ENCODE results near the gene DDX1.
"Not testable (repeated sequence)": the region's sequence is repeated elsewhere in the genome, so short reads cannot be mapped to it uniquely, and the experiment has no call there.

The DDX1 gene

GRCh38 chr2:15619076-15619475, 27.4 kb downstream of the DDX1 start:
- CTCF ChIA-PET, result no interaction called here
- no peak for DNase-seq (ENCODE audit: extremely low spot score)
- POLR2A ChIA-PET, result no interaction called here
- TF ChIP-seq PKNOX1 (IDR thresholded peaks at IDR 0.05), result no peak
- TF ChIP-seq NFRKB (IDR thresholded peaks at IDR 0.05), result no peak
- TF ChIP-seq HDGF (IDR thresholded peaks at IDR 0.05; ENCODE audit: borderline replicate concordance), result no peak
- no peak for TF ChIP-seq SUZ12 (IDR thresholded peaks at IDR 0.05)
- TF ChIP-seq CTBP1 (IDR thresholded peaks at IDR 0.05; ENCODE audit: borderline replicate concordance), result no peak
- TF ChIP-seq TARDBP (IDR thresholded peaks at IDR 0.05), result no peak
- TF ChIP-seq LEF1 (IDR thresholded peaks at IDR 0.05; ENCODE audit: borderline replicate concordance), result no peak
- no peak for TF ChIP-seq ARNT (IDR thresholded peaks at IDR 0.05)
- no peak for TF ChIP-seq ZNF384 (IDR thresholded peaks at IDR 0.05)
- TF ChIP-seq ELF4 (IDR thresholded peaks at IDR 0.05), result no peak
- no peak for TF ChIP-seq BHLHE40 (IDR thresholded peaks at IDR 0.05; ENCODE audit: borderline replicate concordance)
- no peak for TF ChIP-seq FOXA1 (IDR thresholded peaks at IDR 0.05)
- TF ChIP-seq FOXM1 (IDR thresholded peaks at IDR 0.05; ENCODE audit: borderline replicate concordance), result no peak

GRCh38 chr2:15619510-15619909, 27.8 kb downstream of the DDX1 start:
- DNase-seq (ENCODE audit: extremely low spot score), result no peak
- TF ChIP-seq FOXK2 (IDR thresholded peaks at IDR 0.05) (no peak), HDGF (IDR thresholded peaks at IDR 0.05; ENCODE audit: borderline replicate concordance) (no peak), ELF4 (IDR thresholded peaks at IDR 0.05) (no peak), SP1 (IDR thresholded peaks at IDR 0.05) (no peak), ARNT (IDR thresholded peaks at IDR 0.05) (no peak), SUZ12 (IDR thresholded peaks at IDR 0.05) (no peak), PKNOX1 (IDR thresholded peaks at IDR 0.05) (no peak), BHLHE40 (IDR thresholded peaks at IDR 0.05; ENCODE audit: borderline replicate concordance) (no peak), LEF1 (IDR thresholded peaks at IDR 0.05; ENCODE audit: borderline replicate concordance) (no peak), NFRKB (IDR thresholded peaks at IDR 0.05) (no peak)
- ChIA-PET POLR2A (no interaction called here), CTCF (no interaction called here)

GRCh38 chr2:15619938-15620337, 28.3 kb downstream of the DDX1 start:
- DNase-seq (ENCODE audit: extremely low spot score), result no peak
- TF ChIP-seq FOXK2 (IDR thresholded peaks at IDR 0.05), result no peak
- no peak for TF ChIP-seq CTBP1 (IDR thresholded peaks at IDR 0.05; ENCODE audit: borderline replicate concordance)
- TF ChIP-seq NFRKB (IDR thresholded peaks at IDR 0.05), result no peak
- no peak for TF ChIP-seq L3MBTL2 (conservative IDR thresholded peaks at IDR 0.05)
- no peak for TF ChIP-seq ARNT (IDR thresholded peaks at IDR 0.05)
- TF ChIP-seq PKNOX1 (IDR thresholded peaks at IDR 0.05), result no peak
- no peak for TF ChIP-seq TARDBP (IDR thresholded peaks at IDR 0.05)
- no peak for TF ChIP-seq SP1 (IDR thresholded peaks at IDR 0.05)
- TF ChIP-seq ZNF384 (IDR thresholded peaks at IDR 0.05), result no peak
- TF ChIP-seq FOXM1 (IDR thresholded peaks at IDR 0.05; ENCODE audit: borderline replicate concordance), result no peak
- no peak for TF ChIP-seq LEF1 (IDR thresholded peaks at IDR 0.05; ENCODE audit: borderline replicate concordance)
- TF ChIP-seq BHLHE40 (IDR thresholded peaks at IDR 0.05; ENCODE audit: borderline replicate concordance), result no peak
- TF ChIP-seq ELF4 (IDR thresholded peaks at IDR 0.05), result no peak
- TF ChIP-seq FOXA1 (IDR thresholded peaks at IDR 0.05), result no peak
- CTCF ChIA-PET, result no interaction called here
- POLR2A ChIA-PET, result no interaction called here

- POLR2A ChIA-PET, result no interaction called here
- DNase-seq (ENCODE audit: extremely low spot score), result no peak
- no peak for TF ChIP-seq ARNT (IDR thresholded peaks at IDR 0.05)
- no peak for TF ChIP-seq HDGF (IDR thresholded peaks at IDR 0.05; ENCODE audit: borderline replicate concordance)
- no peak for TF ChIP-seq FOXK2 (IDR thresholded peaks at IDR 0.05)
- TF ChIP-seq ZNF384 (IDR thresholded peaks at IDR 0.05), result no peak
- TF ChIP-seq TARDBP (IDR thresholded peaks at IDR 0.05), result no peak
- TF ChIP-seq NFRKB (IDR thresholded peaks at IDR 0.05), result no peak
- TF ChIP-seq L3MBTL2 (conservative IDR thresholded peaks at IDR 0.05), result no peak
- no peak for TF ChIP-seq PKNOX1 (IDR thresholded peaks at IDR 0.05)
- no peak for TF ChIP-seq LEF1 (IDR thresholded peaks at IDR 0.05; ENCODE audit: borderline replicate concordance)
- TF ChIP-seq BHLHE40 (IDR thresholded peaks at IDR 0.05; ENCODE audit: borderline replicate concordance), result no peak
- no peak for TF ChIP-seq ELF4 (IDR thresholded peaks at IDR 0.05)
- no peak for TF ChIP-seq SP1 (IDR thresholded peaks at IDR 0.05)
- CTCF ChIA-PET, result no interaction called here
These were observed 28.7 kb downstream of the DDX1 start for GRCh38 chr2:15620340-15620739.

- ChIA-PET POLR2A (no interaction called here), CTCF (no interaction called here)
- TF ChIP-seq FOXA1 (IDR thresholded peaks at IDR 0.05), result no peak
- TF ChIP-seq ARNT (IDR thresholded peaks at IDR 0.05), result no peak
- no peak for TF ChIP-seq HDGF (IDR thresholded peaks at IDR 0.05; ENCODE audit: borderline replicate concordance)
- no peak for TF ChIP-seq FOXK2 (IDR thresholded peaks at IDR 0.05)
- TF ChIP-seq FOXM1 (IDR thresholded peaks at IDR 0.05; ENCODE audit: borderline replicate concordance), result no peak
- TF ChIP-seq ZNF384 (IDR thresholded peaks at IDR 0.05), result no peak
- TF ChIP-seq SP1 (IDR thresholded peaks at IDR 0.05), result no peak
- no peak for TF ChIP-seq LEF1 (IDR thresholded peaks at IDR 0.05; ENCODE audit: borderline replicate concordance)
- no peak for TF ChIP-seq ELF4 (IDR thresholded peaks at IDR 0.05)
- no peak for TF ChIP-seq L3MBTL2 (conservative IDR thresholded peaks at IDR 0.05)
- no peak for TF ChIP-seq NFRKB (IDR thresholded peaks at IDR 0.05)
- no peak for TF ChIP-seq PKNOX1 (IDR thresholded peaks at IDR 0.05)
- no peak for TF ChIP-seq BHLHE40 (IDR thresholded peaks at IDR 0.05; ENCODE audit: borderline replicate concordance)
- TF ChIP-seq TARDBP (IDR thresholded peaks at IDR 0.05), result no peak
- DNase-seq (ENCODE audit: extremely low spot score), result no peak
These were observed 29.3 kb downstream of the DDX1 start for GRCh38 chr2:15620857-15621471.

GRCh38 chr2:15621472-15621870, 29.8 kb downstream of the DDX1 start:
- DNase-seq (ENCODE audit: extremely low spot score); CTCF ChIA-PET; POLR2A ChIA-PET: not testable (repeated sequence)

Data from HEK293T (cell line).